IPS-NIHi11 (cell line): ENCODE data around the gene LTF.
A peak's percentile ranks its signal among the peaks of the same experiment; 100 is the strongest.
"Not testable (repeated sequence)": the region's sequence is repeated elsewhere in the genome, so short reads cannot be mapped to it uniquely, and the experiment has no call there.

ENCODE experiments used
- DNase-seq: peaks from one replicate; pipeline ENCODE4 v3.0.0; 2012; ENCODE audit warnings: mixed read lengths, low spot score

LTF gene

DNA sequence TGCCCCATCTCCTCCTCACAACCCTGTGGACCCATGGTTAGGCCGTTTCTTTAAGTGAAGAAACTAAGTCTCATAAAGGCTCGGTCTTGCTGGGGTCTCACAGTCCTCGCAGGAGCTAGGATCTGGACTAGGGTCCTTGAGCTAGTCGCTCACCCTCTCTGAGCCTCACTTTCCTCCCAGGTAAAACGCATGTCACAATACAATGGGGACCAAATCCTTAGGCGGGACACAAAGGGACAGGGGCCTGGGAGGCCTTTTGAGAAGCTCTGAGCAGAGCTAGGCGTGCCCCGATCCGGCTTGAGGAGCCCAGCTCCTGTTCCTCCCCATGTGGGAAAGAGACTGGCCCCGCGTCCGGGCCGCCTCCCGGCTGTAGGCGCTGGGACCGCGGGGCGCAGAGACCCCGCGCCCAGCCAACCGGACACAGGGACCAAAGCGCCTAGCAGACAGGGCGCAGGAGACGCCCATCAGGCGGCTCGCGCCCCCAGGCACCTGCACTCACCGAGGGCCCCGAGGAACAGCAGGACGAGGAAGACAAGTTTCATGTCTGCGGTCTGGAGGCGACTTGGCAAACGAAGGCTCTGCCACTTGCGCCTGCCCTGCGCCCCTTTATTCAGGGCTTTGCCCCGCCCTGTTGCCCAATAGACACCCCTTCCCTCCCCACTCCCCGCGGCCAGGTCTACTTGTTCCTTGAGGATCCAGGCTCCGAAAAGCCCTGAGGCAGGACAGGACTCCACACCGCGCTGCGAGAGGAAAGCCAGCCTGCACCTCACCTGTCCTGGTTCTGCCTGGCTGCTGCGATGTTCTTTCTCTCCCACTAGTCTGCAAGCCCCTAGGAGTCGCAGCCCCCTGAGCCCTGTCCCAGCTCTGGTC is at the start of gene LTF:
Gene LTF (minus strand): TSS at position 580 of the 870 bp plus-strand sequence. CDS start 38 bp downstream, at position 542.
- peak; percentile 51 for DNase-seq

DNA sequence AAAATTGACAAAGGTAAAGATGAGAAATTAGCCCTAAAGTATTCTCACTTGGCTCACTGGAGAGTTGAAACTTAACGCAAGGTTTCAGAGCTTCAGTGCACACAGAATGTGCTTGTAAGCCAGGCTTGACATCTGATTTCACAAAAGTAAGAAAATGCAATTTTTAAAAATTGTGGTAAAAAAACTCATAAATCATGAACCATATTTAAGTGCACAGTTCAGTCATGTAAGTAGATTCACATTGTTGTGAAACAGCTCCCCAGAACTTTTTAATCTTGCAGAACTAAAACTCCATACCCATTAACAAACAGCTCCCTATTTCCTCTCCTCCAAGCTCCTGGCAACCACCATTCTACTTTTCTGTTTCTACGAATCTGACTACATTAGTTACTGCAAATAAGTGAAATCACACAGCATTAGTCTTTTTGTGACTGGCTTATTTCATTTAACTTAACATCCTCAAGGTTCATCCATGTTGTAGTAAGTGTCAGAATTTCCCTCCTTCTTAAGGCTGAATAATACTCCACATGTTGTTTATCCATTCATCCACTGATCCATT is 47.6 kb upstream of the LTF start:
- DNase-seq, result no peak

DNA sequence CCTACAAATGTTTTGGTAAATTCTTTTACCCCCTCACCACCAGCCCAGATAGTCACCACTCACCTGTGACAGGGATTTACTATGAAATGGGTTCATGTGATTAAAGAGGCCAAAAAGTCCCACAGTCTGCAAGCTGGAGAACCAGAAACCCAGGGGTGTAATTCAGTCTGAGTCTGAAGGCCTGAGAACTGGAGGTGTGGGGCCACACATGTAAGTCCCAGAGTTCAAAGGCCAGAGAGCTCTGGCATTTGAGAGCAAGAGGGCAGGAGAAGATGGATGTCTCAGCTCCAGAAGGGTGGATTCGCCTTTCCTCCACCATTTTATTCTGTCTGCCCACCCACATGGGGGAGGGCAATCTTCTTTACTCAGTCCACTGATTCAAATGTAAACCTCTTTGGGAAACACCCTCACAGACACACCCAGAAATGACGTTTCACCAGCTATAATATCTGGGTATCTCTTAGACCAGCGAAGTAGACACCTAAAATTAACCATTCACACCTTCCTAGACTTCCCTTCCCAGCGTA is 45.0 kb upstream of the LTF start:
- DNase-seq, result no peak

DNA sequence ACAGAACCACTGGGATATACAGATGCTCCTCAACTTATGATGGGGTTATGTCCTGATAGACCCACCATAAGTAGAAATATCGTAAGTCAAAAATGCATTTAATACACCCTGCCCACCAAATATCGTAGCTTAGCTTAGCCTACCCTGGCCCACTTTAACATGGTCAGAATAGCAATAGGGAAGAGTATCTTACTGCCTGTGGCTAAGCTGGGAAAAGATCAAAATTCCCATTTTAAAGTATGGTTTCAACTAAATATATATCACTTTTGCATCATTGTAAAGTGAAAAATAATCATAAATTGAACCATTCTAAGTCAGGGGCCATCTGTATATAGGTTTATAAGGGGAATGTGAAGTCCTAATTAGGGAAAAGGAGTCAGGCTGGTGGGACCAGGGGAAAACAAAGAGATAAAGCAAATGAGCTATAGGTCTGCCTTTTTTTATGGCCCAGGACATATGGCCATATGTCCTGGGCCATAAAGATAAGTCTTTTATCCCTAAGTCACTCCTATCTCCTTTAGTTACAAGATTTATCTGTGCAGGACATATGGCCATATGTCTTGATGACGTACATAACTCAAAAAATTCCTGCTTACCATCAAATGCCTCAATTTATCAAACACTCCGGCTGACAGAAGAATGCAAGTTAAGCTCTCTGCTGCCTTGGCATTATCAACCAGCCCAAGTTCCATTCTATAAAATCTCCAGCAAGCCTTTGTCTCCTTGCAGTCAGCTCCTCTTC is 44.3 kb upstream of the LTF start:
- DNase-seq, result no peak

DNA sequence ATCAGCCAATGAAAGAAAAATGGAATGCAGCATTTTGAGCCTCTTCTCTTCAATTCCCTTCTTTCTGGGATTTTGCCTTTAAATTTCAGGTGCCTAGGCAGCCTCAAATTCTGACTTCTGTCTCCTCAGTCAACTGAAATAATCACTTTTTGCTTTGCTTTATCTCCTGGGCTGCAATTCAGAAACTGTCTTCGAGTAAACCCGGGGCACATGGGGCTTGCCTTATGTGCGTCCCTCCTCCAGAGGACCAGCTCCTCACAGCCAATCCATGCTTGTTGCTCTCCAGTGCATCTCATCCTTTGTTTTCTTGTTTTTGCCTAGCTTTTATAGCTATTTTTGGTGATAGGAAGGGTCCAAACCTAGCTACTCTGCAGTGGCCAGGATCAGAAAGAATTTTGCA is 41.8 kb upstream of the LTF start:
- DNase-seq, result no peak

DNA sequence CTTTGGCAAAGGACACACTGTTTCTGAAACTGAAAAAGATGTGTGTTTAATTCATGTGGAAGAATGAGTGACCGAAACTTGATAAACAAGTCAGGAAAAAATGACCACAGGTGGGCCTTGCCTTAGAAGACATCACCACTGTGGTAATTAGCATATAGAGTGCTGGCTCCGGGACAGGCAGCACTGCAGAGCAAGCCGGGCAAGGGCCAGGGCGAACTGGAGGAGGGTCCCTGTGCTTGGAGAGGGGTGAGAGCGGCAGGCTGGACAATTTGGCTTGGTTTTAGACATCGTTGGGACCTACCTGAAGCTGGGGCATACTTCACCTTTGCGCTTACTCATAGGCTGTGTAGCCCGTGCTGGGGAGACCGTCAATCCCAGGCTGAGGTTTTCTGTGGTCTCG is 41.2 kb upstream of the LTF start:
- DNase-seq, result no peak

DNA sequence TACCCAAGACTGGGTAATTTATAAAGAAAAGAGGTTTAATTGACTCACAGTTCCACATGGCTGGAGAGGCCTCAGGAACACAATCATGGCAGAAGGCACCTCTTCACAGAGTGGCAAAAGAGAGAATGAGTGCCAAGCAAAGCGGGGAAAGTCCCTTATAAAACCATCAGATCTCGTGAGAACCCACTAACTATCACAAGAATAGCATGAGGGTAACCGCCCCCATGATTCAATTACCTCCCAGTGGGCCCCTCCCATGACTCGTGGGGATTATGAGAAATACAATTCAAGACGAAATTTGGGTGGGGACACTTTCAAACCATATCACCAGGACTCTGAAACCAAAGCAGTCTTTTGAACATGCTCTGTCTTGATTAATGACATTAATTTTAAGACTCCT is 40.1 kb upstream of the LTF start:
- no peak for DNase-seq

DNA sequence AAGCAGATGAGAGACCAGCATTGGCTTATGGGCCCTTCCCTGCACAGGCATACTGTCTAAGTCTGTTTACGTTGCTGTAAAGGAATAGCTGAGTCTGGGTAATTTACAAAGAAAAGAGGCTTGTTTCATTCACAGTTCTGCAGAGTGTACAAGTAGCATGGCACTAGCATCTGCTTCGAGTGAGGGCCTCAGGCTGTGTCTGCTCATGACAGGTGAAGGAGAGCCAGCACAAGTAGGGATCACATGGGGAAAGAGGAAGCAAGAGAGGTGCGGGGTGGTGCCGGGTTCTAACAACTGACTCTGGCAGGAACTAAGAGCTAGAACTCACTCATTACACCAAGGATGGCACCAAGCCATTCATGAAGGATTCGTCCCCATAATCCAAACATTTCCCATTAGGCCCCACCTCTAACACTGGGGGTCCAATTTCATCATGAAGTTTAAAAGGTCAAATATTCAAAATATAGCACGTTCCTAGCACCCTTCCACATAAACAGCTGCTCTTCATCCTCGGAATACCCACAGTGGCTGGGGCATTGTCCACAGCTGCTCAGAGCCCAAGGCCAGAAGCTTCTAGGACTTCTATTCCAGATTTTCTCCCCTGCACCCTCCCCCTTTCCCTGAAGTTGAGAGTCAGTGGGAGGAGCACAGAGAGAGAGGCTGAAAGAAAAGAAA is 38.6 kb upstream of the LTF start:
- no peak for DNase-seq

DNA sequence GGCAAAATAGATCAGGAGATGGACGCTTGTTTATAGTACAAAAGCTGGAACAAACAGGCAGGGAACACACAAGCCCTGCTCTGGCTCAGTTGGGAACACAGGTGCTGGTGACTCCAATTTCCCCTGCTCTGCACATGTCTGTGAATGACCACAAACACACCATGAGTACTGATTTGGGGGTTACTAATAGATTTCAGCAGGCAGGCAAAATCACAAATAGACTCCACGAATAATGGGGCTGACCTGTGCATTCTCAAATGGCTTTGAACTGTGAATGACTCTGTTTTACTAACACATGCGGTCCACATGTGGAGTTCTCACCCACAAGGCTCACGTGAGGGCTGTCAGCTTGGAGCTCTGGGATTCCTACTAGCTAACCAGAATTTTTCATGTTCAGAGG is 37.0 kb upstream of the LTF start:
- DNase-seq, result no peak

DNA sequence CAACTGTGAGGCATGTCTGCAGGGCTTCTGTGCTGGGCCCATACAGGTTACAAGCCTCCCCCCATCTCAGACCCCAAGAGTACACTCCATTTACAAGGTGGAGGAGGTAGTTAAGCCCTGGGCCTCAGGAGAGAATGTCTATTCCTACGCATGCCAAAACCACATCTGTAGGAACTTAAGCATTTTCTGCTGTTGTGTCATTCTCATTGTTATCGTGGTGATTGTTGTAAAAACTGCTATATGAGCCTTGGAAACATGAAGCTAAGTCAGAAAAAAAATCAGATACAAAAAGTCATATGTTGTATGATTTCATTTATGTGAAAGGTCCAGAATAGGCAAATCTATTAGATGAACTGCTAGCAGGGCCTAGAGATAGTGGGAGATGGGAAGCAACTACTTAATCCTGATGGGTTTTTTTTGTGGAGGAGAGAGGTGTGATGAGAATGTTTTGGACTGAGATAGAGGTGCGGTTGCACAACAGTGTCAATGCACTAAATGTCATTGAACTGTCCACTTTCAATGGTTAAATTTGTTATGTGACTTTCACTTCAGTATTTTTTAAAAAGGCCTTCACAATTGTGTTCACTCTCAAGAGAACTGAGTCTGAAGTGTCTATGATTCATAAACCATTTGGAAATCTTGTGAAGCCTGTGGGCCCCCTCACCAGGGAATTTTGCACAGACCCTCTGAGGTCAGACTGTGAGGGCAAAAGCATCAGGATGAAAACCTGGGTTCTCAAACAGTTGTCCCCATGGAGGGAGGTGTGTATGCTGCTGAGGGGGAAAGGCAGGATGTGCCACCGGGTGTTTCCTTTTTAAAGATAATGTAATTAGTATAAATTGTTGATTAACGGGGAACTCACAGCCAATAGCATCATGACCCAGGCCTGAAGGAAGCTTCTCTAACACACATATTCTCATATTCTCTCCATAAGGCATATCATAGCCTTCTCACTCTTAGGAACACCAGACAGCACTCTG is 36.2 kb upstream of the LTF start:
- no peak for DNase-seq

DNA sequence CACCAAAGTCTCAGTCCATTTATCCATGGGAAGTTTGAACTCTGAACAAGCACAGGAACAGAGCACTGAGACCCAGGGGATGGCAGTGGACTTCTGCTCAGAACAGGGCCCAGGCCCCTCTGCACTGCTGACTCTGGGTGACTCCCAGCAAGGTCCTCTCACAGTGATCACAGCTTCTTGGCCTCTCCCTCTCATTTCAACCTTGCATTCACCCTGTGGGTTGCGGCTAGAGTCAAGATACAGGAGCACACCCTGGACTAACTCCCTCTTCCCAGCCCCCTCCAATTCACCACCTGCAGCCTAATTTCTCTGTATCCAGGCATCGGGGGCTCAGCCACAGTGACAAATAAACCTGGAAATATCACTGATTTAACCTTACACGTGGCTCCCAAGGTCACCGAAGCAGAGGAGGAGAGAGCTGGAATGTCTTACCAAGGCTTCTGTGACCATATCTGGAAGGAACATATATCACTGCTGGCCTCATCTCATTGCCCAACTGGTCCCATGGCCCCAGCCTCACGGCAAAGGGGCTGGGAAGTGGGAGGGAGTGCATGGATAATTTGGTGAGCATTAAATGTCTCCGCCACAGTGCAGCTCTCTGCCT is 34.3 kb upstream of the LTF start:
- no peak for DNase-seq

DNA sequence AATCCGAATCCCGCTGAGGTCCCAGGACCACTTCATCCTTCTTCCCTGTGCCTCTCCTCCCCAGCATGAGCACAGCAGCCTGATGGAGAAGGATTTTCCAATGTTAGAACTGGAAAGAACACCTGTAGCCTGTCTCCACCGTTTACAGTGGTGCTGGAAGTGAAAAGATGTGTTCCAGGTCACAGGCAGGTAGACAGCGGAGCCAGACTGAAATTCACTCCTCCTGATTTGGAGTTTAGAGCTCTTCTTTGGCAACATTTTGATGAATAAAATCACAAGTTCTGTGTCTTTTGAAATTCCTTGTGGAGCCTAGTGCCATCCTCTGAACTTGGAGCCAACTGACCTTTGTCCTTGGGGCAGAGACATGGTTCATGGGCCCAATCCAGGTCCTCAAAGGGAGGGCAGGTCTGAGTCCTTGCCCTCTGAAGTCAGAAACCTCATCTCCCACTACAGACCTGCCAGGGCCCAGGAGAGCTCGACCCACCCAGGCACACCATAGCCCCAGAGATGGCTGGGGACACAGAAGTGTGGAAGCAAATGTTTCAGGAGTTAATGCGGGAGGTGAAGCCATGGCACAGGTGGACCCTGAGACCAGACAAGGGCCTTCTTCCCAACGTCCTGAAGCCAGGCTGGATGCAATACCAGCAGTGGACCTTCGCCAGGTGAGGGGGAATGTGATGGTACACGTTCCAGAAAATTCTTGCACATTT is 33.0 kb upstream of the LTF start, which contains the start of gene RTP3:
Gene RTP3 (plus strand): TSS at position 421 of the 710 bp plus-strand sequence. CDS start 87 bp downstream, at position 508.
- DNase-seq, result no peak

DNA sequence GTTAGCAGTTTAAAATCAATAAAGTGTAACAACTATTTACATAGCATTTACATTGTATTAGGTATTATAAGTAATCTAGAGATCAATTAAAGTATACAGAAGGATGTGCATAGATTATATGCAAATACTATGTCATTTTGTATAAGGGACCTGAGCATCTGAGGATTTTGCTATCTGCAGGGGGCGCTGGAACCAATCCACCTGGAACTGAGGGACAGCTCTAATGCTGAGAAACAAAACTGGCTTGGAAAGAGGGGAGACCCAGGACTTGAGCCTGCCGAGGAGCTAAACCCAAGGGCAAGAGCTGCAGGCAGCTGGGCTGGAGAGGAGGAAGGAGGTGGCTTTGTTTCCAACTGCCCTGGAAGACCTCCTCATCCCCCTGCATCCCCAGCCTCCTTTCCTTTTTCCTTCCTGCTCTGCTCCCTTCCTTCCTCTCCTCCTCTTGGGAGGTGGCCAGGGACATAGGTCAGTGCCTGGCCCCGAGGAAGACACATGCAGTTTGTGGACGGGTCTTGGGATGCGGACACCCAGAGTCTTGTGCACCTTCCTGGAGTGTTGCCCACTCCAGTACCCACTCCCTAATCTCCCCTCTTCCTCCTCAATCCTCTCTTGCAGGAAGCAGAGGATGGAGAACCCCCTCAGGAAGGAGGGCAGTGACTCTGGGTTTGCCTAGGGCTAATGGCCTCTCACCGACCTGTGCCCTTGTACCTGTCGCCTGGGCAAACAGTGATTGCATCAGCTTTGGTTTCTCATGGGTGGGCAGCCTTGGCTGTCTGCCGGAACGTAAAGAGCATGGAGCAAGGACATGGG is 32.2 kb upstream of the LTF start:
- DNase-seq, result peak; percentile 64

DNA sequence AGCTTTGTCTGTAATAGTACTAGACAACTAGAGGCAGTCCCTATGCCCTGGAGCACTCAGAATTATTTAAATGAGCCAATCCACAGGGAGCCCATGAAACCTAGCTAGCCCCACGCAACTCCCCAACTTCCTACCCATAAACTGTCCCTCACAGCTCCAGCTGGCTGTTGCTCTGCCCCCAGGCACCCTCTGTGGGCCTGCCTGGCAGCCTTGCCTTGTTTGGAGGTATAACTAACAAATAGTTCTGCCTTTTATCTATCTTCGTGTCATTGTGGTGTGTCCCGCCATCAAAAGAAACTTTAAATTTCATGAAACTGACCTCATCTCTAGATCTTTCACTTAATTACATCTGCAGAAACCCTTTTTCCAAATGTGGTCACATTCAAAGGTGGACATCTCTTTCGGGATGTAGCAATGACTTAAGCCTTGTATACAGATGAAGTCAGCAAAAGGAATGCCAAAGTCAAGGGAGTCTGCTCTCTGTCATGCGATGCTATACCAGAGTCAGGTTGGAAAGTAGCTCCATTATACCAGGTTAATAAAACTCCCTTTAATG is 31.3 kb upstream of the LTF start:
- DNase-seq, result no peak

DNA sequence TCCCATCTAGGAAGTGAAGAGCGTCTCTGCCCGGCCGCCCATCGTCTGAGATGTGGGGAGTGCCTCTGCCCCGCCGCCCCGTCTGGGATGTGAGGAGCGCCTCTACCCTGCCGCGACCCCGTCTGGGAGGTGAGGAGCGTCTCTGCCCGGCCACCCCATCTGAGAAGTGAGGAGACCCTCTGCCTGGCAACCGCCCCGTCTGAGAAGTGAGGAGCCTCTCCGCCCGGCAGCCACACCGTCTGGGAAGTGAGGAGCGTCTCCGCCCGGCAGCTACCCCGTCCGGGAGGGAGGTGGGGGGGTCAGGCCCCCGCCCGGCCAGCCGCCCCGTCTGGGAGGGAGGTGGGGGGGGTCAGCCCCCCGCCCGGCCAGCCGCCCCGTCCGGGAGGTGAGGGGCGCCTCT is 29.8 kb upstream of the LTF start:
- DNase-seq, result not testable (repeated sequence)

DNA sequence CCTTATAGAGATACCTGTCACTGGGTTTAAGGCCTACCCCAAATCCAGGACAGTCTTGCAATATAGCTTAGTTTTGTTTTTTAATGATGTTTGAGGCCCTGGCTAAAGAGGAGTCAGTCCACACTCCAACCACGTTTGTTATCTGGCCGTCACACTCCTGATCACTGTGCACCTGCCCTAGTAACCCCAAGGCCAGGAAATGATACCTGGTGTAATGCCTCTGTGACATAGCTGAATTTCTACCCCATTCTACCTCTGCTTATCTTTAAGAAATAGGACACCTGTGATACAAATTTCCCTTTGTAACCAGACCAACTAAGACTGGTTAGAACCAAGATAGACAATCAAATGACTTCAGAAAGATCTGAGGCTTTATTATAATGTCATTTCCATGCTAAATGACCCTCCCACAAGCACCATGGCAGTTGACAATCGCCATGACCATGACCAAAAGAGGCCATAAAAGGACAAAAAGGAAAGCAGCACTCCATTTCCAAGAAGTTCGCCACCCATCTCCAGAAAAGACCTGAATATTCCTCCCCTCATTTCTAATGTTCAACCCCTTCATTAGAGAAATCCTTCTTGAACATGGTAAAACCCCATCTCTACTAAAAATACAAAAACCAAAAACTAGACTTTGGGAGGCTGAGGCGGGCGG is 28.3 kb upstream of the LTF start:
- DNase-seq, result no peak

DNA sequence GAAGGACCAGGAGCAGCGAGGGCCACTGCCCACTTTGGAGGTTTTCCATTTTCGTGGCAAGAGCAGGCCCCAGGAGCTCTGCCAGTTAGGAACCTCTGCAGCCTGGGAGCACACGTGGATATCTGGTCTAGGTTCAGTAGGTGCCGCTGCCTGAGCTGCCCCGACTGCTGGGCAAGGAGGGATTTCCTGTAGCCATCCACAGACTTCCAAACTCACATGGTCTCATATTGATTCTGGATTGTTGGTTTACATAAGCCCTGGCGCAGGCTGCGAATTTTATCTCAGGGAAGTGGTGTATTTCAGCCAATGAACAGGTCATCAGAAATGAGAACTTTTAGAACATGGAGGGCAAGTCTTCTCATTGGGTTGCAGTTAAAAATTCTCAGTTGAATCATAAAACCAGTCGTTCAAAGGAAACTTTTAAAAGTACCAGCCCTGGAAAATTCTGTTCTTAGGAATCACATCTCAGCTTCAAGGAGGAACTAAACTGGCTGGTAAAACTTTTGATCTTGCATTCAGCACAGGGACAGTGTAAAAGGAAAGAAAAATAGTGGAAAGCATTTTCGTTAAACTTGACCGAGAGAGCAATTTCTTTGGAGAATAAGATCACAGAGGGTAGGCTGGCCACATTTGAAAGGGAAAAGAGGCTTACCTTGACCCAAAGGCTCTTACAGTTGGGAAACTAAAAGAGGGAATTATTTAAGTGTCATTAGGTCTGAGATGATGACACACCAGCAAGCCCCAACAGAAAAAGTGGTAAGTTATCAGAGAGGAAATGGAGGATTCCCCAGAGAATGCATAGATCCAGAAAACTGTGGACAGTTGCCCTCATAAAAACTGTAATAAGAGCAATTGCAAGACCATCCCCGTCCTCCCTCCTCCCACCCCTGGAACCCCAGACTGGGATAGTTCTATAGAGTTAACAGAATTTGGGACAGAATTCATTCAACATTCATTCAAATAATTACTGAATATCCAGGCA is 26.7 kb upstream of the LTF start:
- DNase-seq, result no peak
